Sigmoid colon (tissue), 7 donors: ENCODE measurements around the gene C1orf74. TPM values are rescaled to one million over a fixed set of nuclear protein-coding genes. Genes with fewer than 3 reads are reported as not detected.

Source experiments
- DNase-seq: peaks from one replicate; pipeline ENCODE4 v3.0.0-alpha.2; 2019
- H3K27ac ChIP-seq, 4 donors: fragments of 200-600 bp; sonication (generic); one replicate each; pipeline ENCODE4 v1.5.1; 2016 to 2019; ENCODE audit warnings: mild to moderate bottlenecking in 1 of 4
- H3K27me3 ChIP-seq, 3 donors: fragments of 200-600 bp; sonication (generic); one replicate each; pipeline ENCODE4 v1.5.1; 2019; ENCODE audit warnings: mild to moderate bottlenecking in 1 of 3
- H3K36me3 ChIP-seq, 4 donors: fragments of 200-600 bp; sonication (generic); one replicate each; pipeline ENCODE4 v1.5.1; 2016 to 2019
- H3K4me1 ChIP-seq, 4 donors: fragments of 200-600 bp; sonication (generic); one replicate each; pipeline ENCODE4 v1.5.1; 2017 to 2019
- H3K4me3 ChIP-seq, 4 donors: fragments of 200-600 bp; sonication (generic); one replicate each; pipeline ENCODE4 v1.5.1; 2017 to 2019; ENCODE audit warnings: mild to moderate bottlenecking in 2 of 4, moderate library complexity in 1 of 4
- H3K9me3 ChIP-seq, 4 donors: fragments of 200-600 bp in 3 of 4; sonication (generic) in 3 of 4; one replicate each; pipeline versions ENCODE4 v1.5.1 to v1.6.1; 2013 to 2019
- EP300 ChIP-seq, 4 donors: sonication (generic); formaldehyde crosslinking; IDR thresholded peaks; one replicate each; pipeline ENCODE4 v1.6.1; 2017; ENCODE audit warnings: antibody characterized with exemption in 4 of 4
- POLR2A ChIP-seq, 2 donors: fragments of 450-650 bp; IDR thresholded peaks; one replicate each; pipeline ENCODE4 v1.6.1; 2016; ENCODE audit warnings: antibody characterized with exemption in 2 of 2, mild to moderate bottlenecking in 2 of 2, moderate library complexity in 2 of 2
- POLR2AphosphoS5 ChIP-seq, 4 donors: sonication (generic); formaldehyde crosslinking; IDR thresholded peaks; one replicate each; pipeline ENCODE4 v1.6.1; 2017; ENCODE audit warnings: antibody characterized with exemption in 4 of 4
- WGBS, 2 donors: extraction: QIAGEN DNeasy Blood & Tissue Kit; methylation state at CpG; one replicate each; pipeline ENCODE4 v1.1.7; 2013; 5-methylcytosine and 5-hydroxymethylcytosine counted together
- intact Hi-C: fragments of 100-400 bp; cut with DNase I; formaldehyde crosslinking; loops from one replicate; pipeline ENCODE4 v1.15.1; 2023
- polyA plus RNA-seq, 3 donors: library from polyadenylated mRNA; stranded (reverse); fragments of 200-250 nt; gene quantifications; one replicate each; pipeline ENCODE4 v1.2.3, GENCODE V29; 2013
- total RNA-seq, 4 donors: library from RNA; depleted of rRNA; stranded (reverse); fragments of >200 nt; gene quantifications; one replicate each; pipeline ENCODE4 v1.1.0, GENCODE V29; 2016
- TF ChIP-seq, protein P1 (sequence below), 4 experiments: fragments of 450-650 bp in 3 of 4; fragments of 200-600 bp in 1 of 4; IDR thresholded peaks; one replicate each; pipeline ENCODE4 v1.5.1; 2016 to 2019; ENCODE audit warnings: antibody characterized with exemption in 4 of 4, mild to moderate bottlenecking in 3 of 4, moderate library complexity in 2 of 4
- donor health status: healthy with polysubstance abuse.
- donor health status: Bipolar disorder and iron deficiency.
- donor health status: healthy.

The C1orf74 gene
- total and polyA plus RNA-seq, 7 donors = 0.28 to 1.8 (median 1.2) TPM

DNA sequence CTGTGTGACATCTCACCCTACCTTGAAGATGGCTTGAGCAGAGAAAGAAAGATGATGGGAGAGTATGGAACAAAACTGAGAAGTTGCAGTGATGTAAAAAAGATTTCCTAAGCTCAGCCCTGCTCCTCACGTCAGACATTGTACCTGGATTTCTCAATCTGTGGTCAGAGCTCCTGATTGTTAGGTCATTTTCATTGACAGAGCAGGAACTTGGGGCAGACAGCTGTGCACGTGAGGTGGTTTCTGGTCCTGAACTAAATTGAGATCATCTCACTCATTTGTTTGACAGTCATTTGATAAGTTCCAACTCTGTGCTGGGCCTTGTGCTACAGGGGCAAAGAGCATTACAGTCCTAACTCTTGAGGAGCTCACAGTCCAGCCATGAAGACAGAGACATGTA, 18.3 kb downstream of the C1orf74 start:
- Histone ChIP-seq H3K27ac (no peak overlapping the region), H3K27me3 (no peaks in the 10 kb centered on the region), H3K9me3 (no peaks in the 10 kb centered on the region), H3K36me3 (no peaks in the 10 kb centered on the region), H3K4me1 (peaks cover 0 to 32% (median 27%) of the 10 kb centered on the region in 4 donors), H3K4me3 (no peak overlapping the region)
- no peak for DNase-seq
- TF ChIP-seq, protein P1, sequence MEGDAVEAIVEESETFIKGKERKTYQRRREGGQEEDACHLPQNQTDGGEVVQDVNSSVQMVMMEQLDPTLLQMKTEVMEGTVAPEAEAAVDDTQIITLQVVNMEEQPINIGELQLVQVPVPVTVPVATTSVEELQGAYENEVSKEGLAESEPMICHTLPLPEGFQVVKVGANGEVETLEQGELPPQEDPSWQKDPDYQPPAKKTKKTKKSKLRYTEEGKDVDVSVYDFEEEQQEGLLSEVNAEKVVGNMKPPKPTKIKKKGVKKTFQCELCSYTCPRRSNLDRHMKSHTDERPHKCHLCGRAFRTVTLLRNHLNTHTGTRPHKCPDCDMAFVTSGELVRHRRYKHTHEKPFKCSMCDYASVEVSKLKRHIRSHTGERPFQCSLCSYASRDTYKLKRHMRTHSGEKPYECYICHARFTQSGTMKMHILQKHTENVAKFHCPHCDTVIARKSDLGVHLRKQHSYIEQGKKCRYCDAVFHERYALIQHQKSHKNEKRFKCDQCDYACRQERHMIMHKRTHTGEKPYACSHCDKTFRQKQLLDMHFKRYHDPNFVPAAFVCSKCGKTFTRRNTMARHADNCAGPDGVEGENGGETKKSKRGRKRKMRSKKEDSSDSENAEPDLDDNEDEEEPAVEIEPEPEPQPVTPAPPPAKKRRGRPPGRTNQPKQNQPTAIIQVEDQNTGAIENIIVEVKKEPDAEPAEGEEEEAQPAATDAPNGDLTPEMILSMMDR (IDR thresholded peaks at IDR 0.05) = no peak
- TF ChIP-seq POLR2A (IDR thresholded peaks at IDR 0.05) (no peak), POLR2AphosphoS5 (IDR thresholded peaks at IDR 0.05) (no peak), EP300 (IDR thresholded peaks at IDR 0.05) (no peak)
- 64 to 79% methylated on average over 2 of the region's 2 CpGs for WGBS, 2 donors
- intact Hi-C loops = loop anchor here (10.0 kb wide), 1 partner anchor 59 kb away; the partner anchor contains the start of gene UTP25

DNA sequence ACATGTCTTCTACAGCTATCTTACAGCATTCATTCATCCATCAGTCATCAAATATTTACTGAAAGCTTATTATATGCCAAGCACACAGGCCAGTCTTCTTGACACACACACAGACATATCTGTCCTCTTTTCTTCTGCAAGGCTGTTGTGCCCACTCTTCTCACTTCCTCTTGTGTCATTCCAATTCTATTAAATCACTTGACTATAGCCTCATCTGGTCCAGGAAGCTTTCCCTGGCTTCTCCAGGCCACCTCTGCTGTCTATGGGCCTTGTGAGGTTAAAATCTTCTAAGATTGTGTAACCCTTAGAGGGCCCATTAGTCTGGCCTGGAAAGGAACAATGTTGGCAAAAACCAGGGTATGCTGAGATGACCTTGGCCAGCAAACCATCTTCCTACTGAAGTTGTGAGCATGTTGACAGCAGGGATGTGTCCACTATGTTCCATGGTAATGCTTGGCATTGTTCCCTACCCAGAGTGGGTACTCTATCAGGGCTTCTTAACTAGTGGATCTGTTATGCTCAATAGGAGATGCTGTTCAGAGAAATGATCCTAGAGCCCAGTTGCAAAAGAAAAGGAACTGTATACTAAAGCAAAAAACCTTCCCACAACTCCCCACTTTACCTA, 23.2 kb downstream of the C1orf74 start:
- DNase-seq = no peak

DNA sequence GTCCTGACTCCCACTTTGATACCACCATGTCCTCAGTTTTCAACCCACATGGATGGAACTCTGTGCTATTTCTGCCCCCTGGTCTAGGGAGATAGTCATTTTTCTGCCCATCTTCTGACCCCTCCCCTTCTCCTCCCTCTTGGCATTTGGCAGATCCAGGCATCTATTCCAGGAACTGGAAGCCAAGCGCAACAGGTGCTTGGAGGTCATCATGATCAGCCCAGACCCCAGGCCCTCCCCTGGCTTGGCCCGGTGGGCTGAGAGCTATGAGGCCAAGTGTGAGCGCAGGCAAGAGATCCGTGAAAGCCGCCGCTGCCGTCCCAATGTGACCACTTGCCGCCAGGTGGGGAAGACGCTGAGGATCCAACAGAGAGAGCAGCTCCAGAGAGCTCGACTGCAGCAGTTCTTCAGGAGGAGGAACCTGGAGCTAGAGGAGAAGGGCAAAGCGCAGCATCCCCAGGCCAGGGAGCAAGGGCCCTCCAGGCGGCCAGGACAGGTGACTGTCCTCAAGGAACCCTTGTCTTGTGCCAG, 24.5 kb downstream of the C1orf74 start:
- DNase-seq = no peak
- intact Hi-C loops = loop anchor here (10.0 kb wide), 1 partner anchor 65 kb away; the partner anchor contains the start of gene UTP25
- WGBS, 2 donors = 95 to 96% methylated on average over 12 of the region's 12 CpGs
- Histone ChIP-seq H3K4me1 (no peaks in the 10 kb centered on the region), H3K27ac (no peak overlapping the region), H3K36me3 (no peaks in the 10 kb centered on the region), H3K27me3 (no peaks in the 10 kb centered on the region), H3K9me3 (no peaks in the 10 kb centered on the region), H3K4me3 (no peak overlapping the region)
- TF ChIP-seq POLR2AphosphoS5 (IDR thresholded peaks at IDR 0.05) = no peak
- TF ChIP-seq POLR2A (IDR thresholded peaks at IDR 0.05) = no peak
- TF ChIP-seq EP300 (IDR thresholded peaks at IDR 0.05) = no peak
- TF ChIP-seq, protein P1 (IDR thresholded peaks at IDR 0.05) = no peak

More for the DNA sequence above, 23.2 kb downstream of the C1orf74 start:
- Histone ChIP-seq H3K4me1 (no peaks in the 10 kb centered on the region), H3K9me3 (no peaks in the 10 kb centered on the region), H3K4me3 (no peak overlapping the region), H3K27me3 (no peaks in the 10 kb centered on the region), H3K27ac (no peak overlapping the region), H3K36me3 (no peaks in the 10 kb centered on the region)
- TF ChIP-seq POLR2A (IDR thresholded peaks at IDR 0.05) (no peak), EP300 (IDR thresholded peaks at IDR 0.05) (no peak), POLR2AphosphoS5 (IDR thresholded peaks at IDR 0.05) (no peak)
- TF ChIP-seq, protein P1 (IDR thresholded peaks at IDR 0.05) = no peak
- intact Hi-C loops = loop anchor here (10.0 kb wide), 1 partner anchor 64 kb away; the partner anchor contains the start of gene UTP25

DNA sequence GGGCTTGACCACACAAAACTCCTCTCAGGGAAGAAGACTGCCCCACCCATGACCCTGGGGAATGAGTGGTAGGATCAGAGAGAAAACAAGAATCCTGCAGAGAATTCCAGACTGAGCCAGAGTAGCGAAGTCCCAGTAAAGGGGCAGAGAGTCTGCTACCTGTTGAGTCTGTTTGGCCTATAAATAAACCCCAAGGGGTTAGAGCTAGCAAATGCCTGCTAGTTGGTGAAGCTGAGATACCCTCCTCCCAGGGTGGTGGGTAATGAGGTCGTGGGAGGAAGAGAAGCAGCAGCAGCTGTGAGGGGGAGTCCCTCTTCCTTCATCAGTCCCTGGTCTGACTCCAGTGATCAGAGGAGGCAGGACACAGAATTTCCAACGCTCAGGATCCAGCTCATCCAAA, 26.0 kb downstream of the C1orf74 start:
- Histone ChIP-seq H3K4me1 (no peaks in the 10 kb centered on the region), H3K36me3 (no peaks in the 10 kb centered on the region), H3K27me3 (no peaks in the 10 kb centered on the region), H3K4me3 (no peak overlapping the region), H3K9me3 (no peaks in the 10 kb centered on the region), H3K27ac (no peak overlapping the region)
- TF ChIP-seq, protein P1 (IDR thresholded peaks at IDR 0.05) = no peak
- TF ChIP-seq POLR2AphosphoS5 (IDR thresholded peaks at IDR 0.05) (no peak), POLR2A (IDR thresholded peaks at IDR 0.05) (no peak), EP300 (IDR thresholded peaks at IDR 0.05) (no peak)
- 54 to 70% methylated on average over 3 of the region's 3 CpGs for WGBS, 2 donors
- intact Hi-C loops = no loop called here
- no peak for DNase-seq
